A549 treated with CpdA at 1 μM for 4 hours (cell line): Measurements from ENCODE around the gene AP2A2. TPM values are rescaled to one million over a fixed set of nuclear protein-coding genes. Genes with fewer than 3 reads are reported as not detected.

ENCODE experiments used
- total RNA-seq: library from RNA; stranded (reverse); fragments of 200-300 nt; extraction: Qiagen RNA extraction; gene quantifications from 5 replicates; pipeline ENCODE4 v1.2.3, GENCODE V29; 2022; ENCODE audit warnings: low read depth

The AP2A2 gene
- 32.1 to 39.7 TPM (median 36.5 TPM) in 5 replicates for total RNA-seq

GRCh38 chr11:925496-926301 is at the start of gene AP2A2:
Gene AP2A2, plus strand, starts transcription at chr11:925870. Its CDS starts 152 bp downstream, at chr11:926022.

DNA sequence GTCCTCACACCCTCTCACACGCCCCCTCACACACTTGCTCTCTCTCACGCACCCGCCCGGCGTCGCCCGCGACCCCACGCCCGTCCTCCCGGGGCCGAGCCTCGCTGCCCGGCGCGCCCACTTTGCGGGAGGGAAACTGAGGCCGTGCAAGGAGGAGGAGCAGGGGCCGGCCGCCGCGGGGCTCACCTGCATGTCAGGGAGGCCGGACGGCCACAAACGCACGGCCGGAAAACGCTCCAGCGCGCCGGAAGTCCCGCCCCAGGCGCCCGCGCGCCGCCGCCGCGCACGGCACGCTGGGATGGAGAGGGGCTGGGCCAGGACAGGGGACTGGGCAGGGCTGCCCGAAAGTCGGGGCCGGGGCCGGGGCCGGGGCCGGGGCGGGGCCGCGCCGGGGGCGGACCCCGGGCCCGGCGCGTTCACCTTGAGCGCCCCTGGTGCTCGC is 15.1 kb upstream of the AP2A2 start, which contains the start of gene CHID1:
TSS of gene CHID1 (minus strand) at position 222 of the 442 bp plus-strand sequence. CDS start 5,994 bp downstream, outside the sequence.

GRCh38 chr11:1036303-1036923 is 110.7 kb downstream of the AP2A2 start, which contains the start of gene MUC6:
Gene MUC6, minus strand, starts transcription at chr11:1036718. Its CDS starts 63 bp downstream, at chr11:1036655.

Other genes starting within 250 kb of the AP2A2 start
- 25.7 to 36.7 TPM (median 34.9 TPM) in 5 replicates for gene DEAF1, start 230.6 kb upstream of the AP2A2 start, total RNA-seq
- gene TMEM80, start 230.1 kb upstream of the AP2A2 start, total RNA-seq = 8.9 to 11.1 TPM (median 10.7 TPM) in 5 replicates
- 78.2 to 132 TPM (median 114 TPM) in 5 replicates for gene EPS8L2, start 219.6 kb upstream of the AP2A2 start, total RNA-seq
- gene TALDO1, start 178.4 kb upstream of the AP2A2 start, total RNA-seq = 415 to 447 TPM (median 432 TPM) in 5 replicates
- gene GATD1, start 148.4 kb upstream of the AP2A2 start, total RNA-seq = 38.5 to 51.7 TPM (median 45.2 TPM) in 5 replicates
- 1.6 to 1.8 TPM (median 1.7 TPM) in 5 replicates for gene CEND1, start 135.8 kb upstream of the AP2A2 start, total RNA-seq
- 23.3 to 38.0 TPM (median 36.9 TPM) in 5 replicates for gene SLC25A22, start 127.6 kb upstream of the AP2A2 start, total RNA-seq
- gene PIDD1, start 120.6 kb upstream of the AP2A2 start, total RNA-seq = 8.7 to 15.1 TPM (median 14.5 TPM) in 5 replicates
- 1,534 to 2,430 TPM (median 2,343 TPM) in 5 replicates for gene RPLP2, start 115.9 kb upstream of the AP2A2 start, total RNA-seq
- gene PNPLA2, start 107.0 kb upstream of the AP2A2 start, total RNA-seq = 33.3 to 63.5 TPM (median 54.2 TPM) in 5 replicates
- gene CRACR2B, start 98.0 kb upstream of the AP2A2 start, total RNA-seq = 2.1 to 4.9 TPM (median 3.6 TPM) in 5 replicates
- gene CD151, start 92.9 kb upstream of the AP2A2 start, total RNA-seq = 725 to 823 TPM (median 751 TPM) in 5 replicates
- 565 to 731 TPM (median 616 TPM) in 5 replicates for gene POLR2L, start 83.3 kb upstream of the AP2A2 start, total RNA-seq
- 117 to 183 TPM (median 173 TPM) in 5 replicates for gene TSPAN4, start 83.0 kb upstream of the AP2A2 start, total RNA-seq
- 70.7 to 81.3 TPM (median 76.3 TPM) in 5 replicates for gene CHID1, start 15.1 kb upstream of the AP2A2 start, total RNA-seq
- gene MUC6, start 110.8 kb downstream of the AP2A2 start, total RNA-seq = under 0.01 to 0.01 TPM in 2 of 5 replicates, not detected in the others
- gene MUC2, start 149.0 kb downstream of the AP2A2 start, total RNA-seq = 0.09 to 0.54 TPM (median 0.21 TPM) in 5 replicates
- gene MUC5AC, start 232.1 kb downstream of the AP2A2 start, total RNA-seq = 3.2 to 4.5 TPM (median 4.1 TPM) in 5 replicates